Mucosa of descending colon (tissue), 3 donors: ENCODE results near the gene COL23A1. TPM values are rescaled to one million over a fixed set of nuclear protein-coding genes. Genes with fewer than 3 reads are reported as not detected.

Experiments
- ATAC-seq: fragments of 200-7000 bp; cut with Tn5 transposase; one replicate; pipeline ENCODE4 v1.9.1; 2020; ENCODE audit warnings: mild to moderate bottlenecking, moderate library complexity
- DNase-seq, 3 donors: peaks; one replicate each; pipeline ENCODE4 v3.0.0-alpha.2; 2020
- H3K36me3 ChIP-seq: fragments of 200-600 bp; one replicate; pipeline ENCODE4 v1.8.0; 2021; ENCODE audit warnings: low read depth, mild to moderate bottlenecking
- H3K4me1 ChIP-seq: fragments of 200-600 bp; one replicate; pipeline ENCODE4 v1.8.0; 2021; ENCODE audit warnings: low read depth, mild to moderate bottlenecking
- H3K4me3 ChIP-seq: fragments of 200-600 bp; one replicate; pipeline ENCODE4 v1.8.0; 2021; ENCODE audit warnings: mild to moderate bottlenecking
- H3K9me3 ChIP-seq: fragments of 200-600 bp; one replicate; pipeline ENCODE4 v1.8.0; 2021; ENCODE audit warnings: mild to moderate bottlenecking
- CTCF ChIP-seq: fragments of 200-600 bp; IDR thresholded peaks from one replicate; pipeline ENCODE4 v1.8.0; 2022; ENCODE audit warnings: antibody characterized with exemption, mild to moderate bottlenecking
- intact Hi-C, 2 donors: fragments of 100-400 bp; cut with DNase I in 1 of 2; cut with micrococcal nuclease in 1 of 2; formaldehyde crosslinking; loops; one replicate each; pipeline versions ENCODE4 v1.11.0 to v1.11.1; 2022; cut with DNase I, micrococcal nuclease
- total RNA-seq, 3 donors: library from RNA; stranded (reverse); fragmentation: NEBNext Ultra II Directional in 2 of 3; extraction: Animal tissue kit (Norgen Biotek cat#: 25700) in 2 of 3; gene quantifications; one replicate each; pipeline versions ENCODE4 v1.2.1 to v1.2.4, GENCODE V29; 2021 to 2023
- donor health status: DM: no; HTN: no; CAD: no; lungs with moderate emphysema.
- donor health status: DM: no; HTN: no; CAD: no.
- donor health status: DM: no; HTN: yes; CAD: no.

The COL23A1 gene
- total RNA-seq, 3 donors from 2014 or later, result 0.17 to 2.7 (median 0.43) TPM

- no peak for TF ChIP-seq CTCF
- Histone ChIP-seq H3K4me1 (no peaks in the 10 kb centered on the region), H3K4me3 (no peak overlapping the region), H3K36me3 (no peaks in the 10 kb centered on the region), H3K9me3 (no peaks in the 10 kb centered on the region)
- DNase-seq (no peak), ATAC-seq (no peak)
- intact Hi-C loops, result no loop called here
Measured at GRCh38 chr5:178533136-178533535, 57.1 kb downstream of the COL23A1 start.

DNA sequence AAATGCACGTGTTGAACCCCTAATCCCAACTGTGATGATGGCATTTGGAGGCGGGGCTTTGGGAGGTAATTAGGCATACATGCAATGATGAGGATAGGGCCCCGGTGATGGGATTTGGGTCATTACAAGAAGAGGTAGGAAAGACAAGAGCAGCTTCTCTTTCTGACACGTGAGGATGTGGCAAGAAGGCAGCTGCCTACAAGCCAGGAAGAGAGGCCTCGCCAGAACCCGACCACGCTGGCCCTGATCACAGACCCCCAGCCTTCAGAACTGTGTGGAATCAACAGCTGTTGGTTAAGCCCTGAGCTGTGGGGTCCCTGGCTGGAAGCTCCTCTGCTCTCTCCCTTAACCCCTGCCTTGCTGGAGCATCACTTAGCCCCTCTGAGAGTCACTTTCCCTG, 57.5 kb downstream of the COL23A1 start:
- ATAC-seq, result no peak
- no peaks in the 10 kb centered on the region for H3K36me3 ChIP-seq

DNA sequence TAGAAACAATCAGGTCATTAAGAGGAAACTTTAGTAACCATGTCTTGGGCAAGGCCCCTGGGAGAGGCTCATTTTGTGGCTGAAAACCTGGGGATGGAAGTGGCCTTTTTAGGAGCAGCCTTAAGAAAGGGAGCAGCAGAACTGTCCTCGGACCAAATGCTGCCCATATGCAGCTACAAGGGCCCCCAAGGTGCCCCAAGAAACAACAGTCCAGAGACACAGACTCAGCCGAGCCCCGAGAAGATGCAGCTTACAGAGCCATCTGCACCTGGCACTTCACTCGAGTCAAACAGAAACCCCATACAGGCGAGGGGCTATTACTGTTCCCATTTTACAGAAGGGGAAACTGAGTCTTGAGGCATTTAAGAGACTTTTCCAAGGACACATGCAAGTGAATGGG, 58.0 kb downstream of the COL23A1 start:
- ATAC-seq (no peak), DNase-seq (no peak)
- no peak overlapping the region for H3K4me3 ChIP-seq
- no peaks in the 10 kb centered on the region for H3K4me1 ChIP-seq
- TF ChIP-seq CTCF, result no peak
- H3K36me3 ChIP-seq, result no peaks in the 10 kb centered on the region
- intact Hi-C loops, result no loop called here
- H3K9me3 ChIP-seq, result no peaks in the 10 kb centered on the region

More for the DNA sequence above, 57.5 kb downstream of the COL23A1 start:
- H3K4me3 ChIP-seq, result no peak overlapping the region
- no peak for TF ChIP-seq CTCF
- no peaks in the 10 kb centered on the region for H3K4me1 ChIP-seq
- intact Hi-C loops, result no loop called here
- no peaks in the 10 kb centered on the region for H3K9me3 ChIP-seq
- DNase-seq, result no peak

- no peaks in the 10 kb centered on the region for H3K4me1 ChIP-seq
- H3K9me3 ChIP-seq, result no peaks in the 10 kb centered on the region
- H3K36me3 ChIP-seq, result no peaks in the 10 kb centered on the region
- no peak for DNase-seq
- intact Hi-C loops, result no loop called here
- no peak for ATAC-seq
- H3K4me3 ChIP-seq, result no peak overlapping the region
- no peak for TF ChIP-seq CTCF
Measured at GRCh38 chr5:178531786-178532185, 58.4 kb downstream of the COL23A1 start.

GRCh38 chr5:178530526-178530925, 59.7 kb downstream of the COL23A1 start:
- no peaks in the 10 kb centered on the region for H3K36me3 ChIP-seq
- no peaks in the 10 kb centered on the region for H3K4me1 ChIP-seq
- DNase-seq, result no peak
- no peak overlapping the region for H3K4me3 ChIP-seq
- intact Hi-C loops, result no loop called here
- no peaks in the 10 kb centered on the region for H3K9me3 ChIP-seq
- ATAC-seq, result no peak
- TF ChIP-seq CTCF, result no peak

- no peak for TF ChIP-seq CTCF
- Histone ChIP-seq H3K4me3 (no peak overlapping the region), H3K9me3 (no peaks in the 10 kb centered on the region), H3K4me1 (no peaks in the 10 kb centered on the region), H3K36me3 (no peaks in the 10 kb centered on the region)
- intact Hi-C loops, result no loop called here
- no peak for ATAC-seq
- DNase-seq, result no peak
Measured at GRCh38 chr5:178529080-178529479, 61.1 kb downstream of the COL23A1 start.
